Activated naive CD4-positive, alpha-beta T cell treated with anti-CD3 and anti-CD28 coated beads, Interleukin-2, amount 10 ng/mL, durations not matched to agents 7 days and 5 days (primary cell): ENCODE results near the gene ADGRE2.
"Not testable (repeated sequence)": the region's sequence is repeated elsewhere in the genome, so short reads cannot be mapped to it uniquely, and the experiment has no call there.

ENCODE experiments used
- CTCF ChIA-PET: fragments of 350-600 bp; sonication (Branson Sonifier 250); formaldehyde crosslinking; loops from one replicate; lab custom pipeline; 2021; ENCODE audit warnings: antibody characterized with exemption; lab: Charles Lee
- DNase-seq: peaks from one replicate; pipeline ENCODE4 v3.0.0-alpha.2; 2020
- H3K27ac Mint-ChIP-seq: one replicate; pipeline ENCODE4 v1.8.0; 2021; ENCODE audit warnings: mild to moderate bottlenecking, moderate library complexity, mixed read lengths
- H3K27me3 Mint-ChIP-seq: one replicate; pipeline ENCODE4 v1.8.0; 2021; ENCODE audit warnings: mild to moderate bottlenecking, mixed read lengths
- H3K36me3 Mint-ChIP-seq: one replicate; pipeline ENCODE4 v1.8.0; 2021; ENCODE audit warnings: mixed read lengths
- H3K4me1 Mint-ChIP-seq: one replicate; pipeline ENCODE4 v1.8.0; 2021; ENCODE audit warnings: mixed read lengths
- H3K4me3 Mint-ChIP-seq: one replicate; pipeline ENCODE4 v1.8.0; 2021; ENCODE audit warnings: mild to moderate bottlenecking, moderate library complexity, mixed read lengths
- H3K9me3 Mint-ChIP-seq: one replicate; pipeline ENCODE4 v1.8.0; 2021; ENCODE audit warnings: mixed read lengths

The ADGRE2 gene

DNA sequence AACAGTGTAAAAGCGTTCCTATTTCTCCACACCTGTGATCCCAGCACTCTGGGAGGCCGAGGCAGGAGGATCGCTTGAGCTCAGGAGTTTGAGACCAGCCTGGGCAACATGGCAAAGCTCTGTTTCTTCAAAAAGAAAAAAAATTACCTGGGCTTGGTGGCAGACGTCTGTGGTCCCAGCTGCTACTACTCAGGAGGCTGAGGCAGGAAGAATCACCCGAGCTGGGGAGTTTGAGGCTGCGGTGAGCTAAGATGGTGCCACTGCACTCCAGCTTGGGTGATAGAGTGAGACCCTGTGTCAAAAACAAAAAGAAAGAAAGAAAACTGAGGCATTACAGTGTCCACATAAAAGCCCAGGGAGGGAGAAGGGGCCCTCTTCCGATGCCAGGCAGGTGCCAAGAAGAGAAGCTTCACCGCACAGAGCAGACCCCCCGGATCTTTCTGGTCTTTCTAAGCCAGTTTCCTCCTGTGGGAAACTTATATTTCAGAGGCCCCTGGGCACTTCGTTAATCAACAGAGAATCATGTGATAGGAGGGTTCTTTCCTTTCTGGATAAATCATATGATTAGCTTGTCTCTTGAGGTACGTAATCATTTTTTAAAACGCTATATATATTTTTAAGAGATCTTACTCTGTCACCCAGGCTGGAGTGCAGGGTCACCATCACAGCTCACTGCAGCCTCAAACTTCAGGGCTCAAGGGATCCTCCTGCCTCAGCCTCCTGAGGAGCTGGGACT is at the start of gene ADGRE2:
TSS of gene ADGRE2 (minus strand) at position 451 of the 736 bp plus-strand sequence. CDS start 1,804 bp downstream, outside the sequence.
- DNase-seq, H3K27ac Mint-ChIP-seq, H3K4me1 Mint-ChIP-seq, H3K36me3 Mint-ChIP-seq, H3K4me3 Mint-ChIP-seq, H3K9me3 Mint-ChIP-seq: not testable (repeated sequence)
- H3K27me3 Mint-ChIP-seq, result peaks cover 56% of the 10 kb centered on the region
- CTCF ChIA-PET, result interaction anchor here (1.1 kb wide), 1 partner anchor 8 kb away, joined by 5 read pairs; no protein-coding TSS in a partner anchor

DNA sequence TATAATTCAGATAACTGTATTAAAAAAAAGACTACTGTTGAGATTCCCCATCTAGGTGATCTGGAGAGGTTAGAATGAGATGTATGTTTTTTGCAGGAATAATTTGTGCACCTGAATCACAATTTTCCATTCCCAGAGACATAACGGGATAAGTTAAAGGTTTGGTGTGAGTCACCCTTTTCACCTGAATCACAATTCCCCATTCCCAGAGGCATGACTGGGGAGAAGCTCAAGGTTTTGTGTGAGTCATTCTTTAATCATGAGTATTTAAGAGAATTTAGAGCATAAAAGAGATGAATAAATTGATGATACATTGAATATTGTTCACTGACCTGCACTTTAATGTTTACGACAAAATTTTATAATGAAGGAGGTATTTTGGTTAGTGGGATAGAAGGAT is 47.6 kb upstream of the ADGRE2 start:
- Mint-ChIP-seq H3K9me3 (no peaks in the 10 kb centered on the region), H3K4me3 (no peak overlapping the region), H3K36me3 (no peaks in the 10 kb centered on the region), H3K27me3 (peaks cover 4% of the 10 kb centered on the region), H3K4me1 (no peaks in the 10 kb centered on the region), H3K27ac (no peak overlapping the region)
- CTCF ChIA-PET, result no interaction called here
- no peak for DNase-seq

DNA sequence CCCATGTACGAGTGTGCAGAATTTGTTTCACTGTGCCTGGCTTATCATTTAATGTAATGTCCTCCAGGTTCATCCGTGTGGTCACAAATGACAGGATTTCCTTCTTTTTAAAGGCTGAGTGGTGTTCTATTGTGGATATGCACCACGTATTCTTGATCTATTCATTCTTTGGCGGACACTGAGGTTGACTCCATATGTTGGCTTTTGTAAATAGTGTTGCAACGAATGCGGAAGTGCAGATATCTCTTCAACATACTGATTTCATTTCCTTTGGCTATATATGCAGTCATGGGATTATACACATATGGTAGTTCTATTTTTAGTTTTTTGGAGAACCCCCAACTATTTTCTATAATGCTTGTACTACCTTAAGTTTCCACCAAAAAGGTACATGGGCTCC is 43.6 kb upstream of the ADGRE2 start:
- Mint-ChIP-seq H3K4me1 (no peaks in the 10 kb centered on the region), H3K36me3 (no peaks in the 10 kb centered on the region), H3K27ac (no peak overlapping the region), H3K9me3 (no peaks in the 10 kb centered on the region), H3K4me3 (no peak overlapping the region), H3K27me3 (no peaks in the 10 kb centered on the region)
- CTCF ChIA-PET, result no interaction called here
- no peak for DNase-seq

DNA sequence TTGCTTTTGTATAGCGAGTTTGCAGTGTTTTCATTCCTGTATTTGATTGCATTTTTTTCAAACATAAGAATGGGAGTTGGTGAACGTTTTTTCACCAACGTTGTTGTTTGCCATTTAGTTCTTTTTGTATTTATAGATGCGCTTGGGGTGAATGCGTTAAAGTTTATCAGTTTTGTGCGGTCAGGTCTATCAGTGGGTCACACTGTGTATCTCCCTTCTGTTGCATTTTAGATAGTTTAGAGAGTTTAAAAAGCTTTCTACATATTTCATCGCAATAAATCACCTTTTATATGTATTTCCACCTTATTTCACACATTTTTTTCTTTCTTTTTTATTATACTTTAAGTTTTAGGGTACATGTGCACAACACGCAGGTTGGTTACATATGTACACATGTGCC is 40.2 kb upstream of the ADGRE2 start:
- H3K27ac Mint-ChIP-seq, result no peak overlapping the region
- no peak overlapping the region for H3K4me3 Mint-ChIP-seq
- CTCF ChIA-PET, result no interaction called here
- no peaks in the 10 kb centered on the region for H3K36me3 Mint-ChIP-seq
- no peaks in the 10 kb centered on the region for H3K4me1 Mint-ChIP-seq
- no peaks in the 10 kb centered on the region for H3K9me3 Mint-ChIP-seq
- DNase-seq, result no peak
- H3K27me3 Mint-ChIP-seq, result no peaks in the 10 kb centered on the region

DNA sequence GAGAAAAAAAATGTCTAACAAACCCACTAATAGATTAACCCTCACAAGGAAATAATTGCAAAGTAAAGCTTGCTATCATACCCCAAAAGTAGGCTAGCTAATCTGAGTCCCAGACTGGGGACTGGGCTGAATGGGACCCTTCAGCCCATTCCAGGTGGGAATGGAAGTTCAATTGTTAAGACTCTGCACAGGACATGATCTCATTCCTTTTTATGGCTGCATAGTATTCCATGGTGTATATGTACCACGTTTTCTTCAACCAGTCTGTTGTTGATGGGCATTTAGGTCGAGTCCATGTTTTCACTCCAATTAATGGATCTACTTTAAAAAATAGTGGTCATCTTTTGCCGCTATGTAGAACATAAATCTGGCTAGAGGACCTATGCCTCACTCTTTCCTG is 38.7 kb upstream of the ADGRE2 start:
- H3K27me3 Mint-ChIP-seq, result no peaks in the 10 kb centered on the region
- no peak for DNase-seq
- H3K4me1 Mint-ChIP-seq, result no peaks in the 10 kb centered on the region
- H3K36me3 Mint-ChIP-seq, result no peaks in the 10 kb centered on the region
- CTCF ChIA-PET, result no interaction called here
- no peak overlapping the region for H3K27ac Mint-ChIP-seq
- no peak overlapping the region for H3K4me3 Mint-ChIP-seq
- no peaks in the 10 kb centered on the region for H3K9me3 Mint-ChIP-seq

DNA sequence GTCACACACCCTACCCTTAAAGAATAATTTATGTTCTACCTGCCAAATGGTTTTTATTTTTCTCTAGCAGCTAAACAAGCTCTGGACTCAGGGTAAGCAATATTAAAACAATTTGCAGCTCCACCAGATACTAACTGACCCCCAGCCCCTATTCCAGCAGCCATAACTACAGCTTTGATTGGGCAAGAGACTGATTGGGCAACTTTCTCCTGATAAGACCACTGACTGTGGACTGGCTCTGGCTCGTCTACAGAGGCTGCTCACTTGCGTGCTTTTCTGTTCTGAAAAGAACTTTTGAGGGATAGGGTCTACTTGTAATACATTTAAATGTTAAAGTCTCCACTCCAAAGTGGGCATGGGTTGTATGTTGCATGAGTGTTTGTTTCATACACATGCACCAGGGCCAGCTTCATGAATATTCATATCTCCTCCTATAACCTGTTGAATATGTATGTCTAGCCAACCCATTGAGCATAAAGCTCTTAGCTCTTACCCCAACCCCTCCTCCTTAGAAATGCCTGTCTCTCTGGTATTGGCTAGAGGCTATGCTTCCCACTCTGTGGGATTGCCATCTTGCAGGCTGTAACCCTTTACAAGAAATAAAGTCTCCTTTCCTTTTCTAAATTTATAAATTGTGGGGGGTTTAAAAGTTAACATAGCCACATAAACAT is 36.8 kb upstream of the ADGRE2 start:
- Mint-ChIP-seq H3K27me3 (no peaks in the 10 kb centered on the region), H3K4me3 (no peak overlapping the region), H3K36me3 (no peaks in the 10 kb centered on the region), H3K9me3 (no peaks in the 10 kb centered on the region), H3K4me1 (no peaks in the 10 kb centered on the region), H3K27ac (no peak overlapping the region)
- CTCF ChIA-PET, result interaction anchor here (0.6 kb wide), 1 partner anchor 24 kb away, joined by 3 read pairs; no protein-coding TSS in a partner anchor
- DNase-seq, result no peak

DNA sequence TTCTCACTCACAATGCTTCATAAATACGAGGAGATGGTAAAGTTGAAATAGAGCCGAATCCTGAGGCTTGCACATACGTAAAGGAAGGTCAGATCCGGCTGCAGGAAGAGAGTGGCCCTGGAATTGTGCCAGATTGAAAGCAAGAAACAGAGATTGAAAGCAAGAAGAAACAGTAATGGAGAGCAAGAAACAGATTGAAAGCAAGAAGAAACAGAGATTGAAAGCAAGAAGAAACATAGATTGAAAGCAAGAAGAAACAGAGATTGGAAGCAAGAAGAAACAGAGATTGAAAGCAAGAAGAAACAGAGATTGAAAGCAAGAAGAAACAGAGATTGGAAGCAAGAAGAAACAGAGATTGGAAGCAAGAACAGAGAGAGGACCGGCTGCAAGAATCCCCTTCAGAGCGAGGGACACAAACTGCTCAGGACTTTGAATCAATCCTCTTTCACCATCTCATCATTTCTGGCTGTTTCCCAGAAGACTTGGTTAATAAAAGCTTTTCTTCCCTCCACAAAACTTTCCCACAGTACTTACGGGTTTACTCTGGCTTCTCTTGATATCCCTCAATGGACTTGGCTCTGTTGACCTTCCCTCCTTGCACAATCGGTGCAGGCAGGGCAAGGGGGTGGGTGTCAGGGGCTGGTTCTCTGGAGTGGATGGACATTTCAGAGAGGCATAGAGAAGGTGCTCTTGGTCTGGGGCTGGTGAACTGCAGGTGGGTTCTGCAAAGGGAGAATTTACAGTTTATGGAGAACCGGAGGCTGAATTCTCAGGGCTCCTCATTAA is 31.1 kb upstream of the ADGRE2 start:
- Mint-ChIP-seq H3K9me3 (no peaks in the 10 kb centered on the region), H3K4me3 (no peak overlapping the region)

DNA sequence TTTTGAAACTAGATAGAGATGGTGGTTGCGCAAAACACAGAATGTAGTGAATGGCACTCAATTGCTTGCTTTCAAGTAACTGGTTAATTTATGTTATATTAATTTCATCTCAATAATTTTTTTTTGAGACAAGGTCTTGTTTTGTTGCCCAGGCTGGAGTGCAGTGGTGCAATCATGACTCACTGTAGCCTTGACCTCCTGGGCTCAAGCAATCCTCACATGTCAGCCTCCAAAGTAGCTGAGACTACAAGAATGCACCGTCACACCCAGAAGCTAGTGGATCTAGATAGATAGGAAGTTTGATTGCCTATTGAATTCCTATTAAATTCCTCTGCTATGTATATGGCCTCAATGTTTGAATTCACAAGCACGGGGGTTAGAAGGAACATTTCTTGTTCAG is 26.4 kb upstream of the ADGRE2 start:
- no peaks in the 10 kb centered on the region for H3K4me1 Mint-ChIP-seq
- H3K27ac Mint-ChIP-seq, result no peak overlapping the region
- H3K27me3 Mint-ChIP-seq, result peaks cover 6% of the 10 kb centered on the region
- no peak overlapping the region for H3K4me3 Mint-ChIP-seq
- no peak for DNase-seq
- no peaks in the 10 kb centered on the region for H3K9me3 Mint-ChIP-seq
- CTCF ChIA-PET, result no interaction called here
- H3K36me3 Mint-ChIP-seq, result no peaks in the 10 kb centered on the region

More for the DNA sequence above, 31.1 kb upstream of the ADGRE2 start:
- no peak for DNase-seq
- Mint-ChIP-seq H3K27me3 (peaks cover 7% of the 10 kb centered on the region), H3K36me3 (no peaks in the 10 kb centered on the region), H3K27ac (no peak overlapping the region), H3K4me1 (no peaks in the 10 kb centered on the region)
- CTCF ChIA-PET, result no interaction called here

DNA sequence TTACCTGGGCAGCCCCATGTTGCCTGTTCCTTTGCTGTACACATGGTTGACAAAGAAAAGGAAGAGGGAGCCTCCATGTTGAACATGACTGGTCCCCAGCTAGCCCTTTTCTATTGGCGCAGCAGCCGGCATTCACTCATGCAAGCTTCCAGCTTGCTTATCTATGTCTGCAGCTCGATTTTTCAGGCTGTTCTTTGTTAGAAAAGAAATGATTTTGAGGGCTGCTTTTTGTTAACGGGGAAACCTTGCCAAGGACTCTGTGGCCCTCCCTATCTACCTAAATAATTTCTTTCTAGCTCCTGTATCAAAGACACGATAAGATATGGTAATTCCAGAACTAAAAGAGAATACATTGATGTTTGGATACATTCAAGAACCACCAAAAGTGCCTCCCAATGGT is 20.4 kb upstream of the ADGRE2 start:
- H3K9me3 Mint-ChIP-seq, result no peaks in the 10 kb centered on the region
- H3K27me3 Mint-ChIP-seq, result no peaks in the 10 kb centered on the region
- DNase-seq, result no peak
- CTCF ChIA-PET, result no interaction called here
- no peaks in the 10 kb centered on the region for H3K36me3 Mint-ChIP-seq
- no peaks in the 10 kb centered on the region for H3K4me1 Mint-ChIP-seq
- H3K27ac Mint-ChIP-seq, result no peak overlapping the region
- no peak overlapping the region for H3K4me3 Mint-ChIP-seq

DNA sequence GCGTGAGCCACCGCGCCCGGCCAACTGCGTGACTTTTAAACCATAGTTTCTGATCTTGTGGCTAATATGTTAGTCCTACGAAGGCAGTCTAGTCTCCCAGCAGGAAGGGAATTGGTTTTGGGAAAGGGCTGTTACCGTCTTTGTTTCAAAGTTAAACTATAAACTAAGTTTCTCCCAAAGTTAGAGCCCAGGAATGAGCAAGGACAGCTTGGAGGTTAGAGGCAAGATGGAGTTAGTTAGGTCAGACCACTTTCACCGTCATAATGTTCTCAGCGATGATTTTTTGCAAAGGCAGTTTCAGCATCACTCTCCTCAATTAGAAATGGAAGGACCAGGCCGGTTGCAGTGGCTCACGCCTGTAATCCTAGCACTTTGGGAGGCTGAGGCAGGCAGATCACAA is 17.7 kb upstream of the ADGRE2 start:
- H3K36me3 Mint-ChIP-seq, result no peaks in the 10 kb centered on the region
- peaks cover 3% of the 10 kb centered on the region for H3K27me3 Mint-ChIP-seq
- H3K4me1 Mint-ChIP-seq, result no peaks in the 10 kb centered on the region
- H3K4me3 Mint-ChIP-seq, result no peak overlapping the region
- no peaks in the 10 kb centered on the region for H3K9me3 Mint-ChIP-seq
- no peak for DNase-seq
- H3K27ac Mint-ChIP-seq, result no peak overlapping the region
- CTCF ChIA-PET, result no interaction called here

DNA sequence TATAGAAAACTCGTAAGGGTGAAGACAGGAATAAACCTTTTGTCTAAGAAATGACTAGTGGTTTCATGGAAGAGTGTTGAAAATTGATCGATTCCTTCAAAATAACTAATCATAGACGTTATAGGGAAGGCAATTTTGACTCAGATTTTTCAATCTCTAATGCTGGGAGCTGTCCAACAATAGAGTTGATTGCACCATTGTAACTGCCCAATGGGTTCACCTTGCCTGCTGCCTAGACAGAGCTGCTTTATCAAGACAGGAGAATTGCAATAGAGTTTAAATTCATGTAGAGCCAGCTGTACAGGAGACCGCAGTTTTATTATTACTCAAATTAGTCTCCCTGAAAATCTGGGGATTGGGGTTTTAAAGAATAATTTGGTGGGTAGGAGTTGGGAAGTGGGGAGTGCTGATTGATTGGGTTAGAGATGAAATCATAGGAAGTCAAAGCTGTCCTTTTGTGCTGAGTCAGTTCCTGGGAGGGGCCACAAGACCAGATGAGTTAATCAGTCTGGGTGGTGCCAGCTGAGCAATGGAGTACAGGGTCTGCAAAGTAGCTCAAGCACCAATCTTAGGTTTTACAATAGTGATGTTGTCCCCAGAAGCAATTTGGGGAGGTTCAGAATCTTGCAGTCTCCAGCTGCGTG is 16.8 kb upstream of the ADGRE2 start:
- no peaks in the 10 kb centered on the region for H3K9me3 Mint-ChIP-seq
- H3K36me3 Mint-ChIP-seq, result no peaks in the 10 kb centered on the region
- H3K4me3 Mint-ChIP-seq, result no peak overlapping the region
- H3K27me3 Mint-ChIP-seq, result peaks cover 4% of the 10 kb centered on the region
- DNase-seq, result no peak
- H3K4me1 Mint-ChIP-seq, result no peaks in the 10 kb centered on the region
- no peak overlapping the region for H3K27ac Mint-ChIP-seq
- CTCF ChIA-PET, result interaction anchor here (0.6 to 0.8 kb wide), 2 partner anchors 9 to 1277 kb away, joined by 3 read pairs; no protein-coding TSS in a partner anchor

DNA sequence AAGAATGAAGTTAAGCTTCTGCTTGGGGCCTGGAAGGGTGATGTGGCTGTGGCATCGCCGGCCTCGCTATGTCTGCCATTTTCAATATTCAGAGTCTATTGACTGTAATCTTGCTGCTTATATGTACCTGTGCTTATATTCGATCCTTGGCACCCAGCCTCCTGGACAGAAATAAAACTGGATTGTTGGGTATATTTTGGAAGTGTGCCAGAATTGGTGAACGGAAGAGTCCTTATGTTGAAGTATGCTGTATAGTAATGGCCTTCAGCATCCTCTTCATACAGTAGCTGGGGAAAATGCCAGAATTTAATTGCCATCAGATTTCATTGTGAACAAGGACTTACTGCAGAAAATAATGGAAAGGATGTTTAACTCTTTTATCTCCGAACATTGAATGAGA is 13.9 kb upstream of the ADGRE2 start:
- H3K27ac Mint-ChIP-seq, H3K36me3 Mint-ChIP-seq, H3K9me3 Mint-ChIP-seq, H3K27me3 Mint-ChIP-seq, CTCF ChIA-PET, H3K4me1 Mint-ChIP-seq, H3K4me3 Mint-ChIP-seq, DNase-seq: not testable (repeated sequence)

DNA sequence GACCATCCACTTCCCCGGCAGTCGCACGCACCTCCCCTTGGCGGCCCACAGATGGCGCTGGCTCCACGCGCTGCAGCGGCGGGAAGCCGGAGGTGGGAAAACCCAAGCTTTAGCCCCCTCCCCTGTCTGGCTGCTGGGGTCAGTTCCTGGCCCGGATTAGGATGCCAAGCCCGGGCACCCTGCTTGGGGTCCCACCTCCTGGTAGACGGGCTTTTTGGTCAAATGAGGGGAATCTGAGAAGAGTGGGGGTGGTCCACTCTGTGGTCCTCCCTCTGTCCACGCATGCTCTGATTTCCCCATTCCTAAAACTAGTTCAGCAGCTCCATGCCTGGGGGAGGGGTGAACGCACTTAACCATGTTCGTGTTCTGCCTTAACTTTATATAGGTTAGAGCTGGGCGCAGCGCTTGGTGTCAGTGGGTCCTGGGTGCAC is 8.1 kb upstream of the ADGRE2 start:
- Mint-ChIP-seq H3K9me3 (no peaks in the 10 kb centered on the region), H3K27me3 (peaks cover 23% of the 10 kb centered on the region), H3K27ac (no peak overlapping the region), H3K4me3 (no peak overlapping the region), H3K4me1 (peaks cover 11% of the 10 kb centered on the region), H3K36me3 (no peaks in the 10 kb centered on the region)
- no peak for DNase-seq
- CTCF ChIA-PET, result interaction anchor here (0.6 to 1.5 kb wide), 7 partner anchors 8 to 106 kb away, joined by 3 to 5 read pairs (median 3); partner anchors contain the start of gene ADGRE2
